ENCODE measurements around the gene GPR137C.

GPR137C gene, protein sequence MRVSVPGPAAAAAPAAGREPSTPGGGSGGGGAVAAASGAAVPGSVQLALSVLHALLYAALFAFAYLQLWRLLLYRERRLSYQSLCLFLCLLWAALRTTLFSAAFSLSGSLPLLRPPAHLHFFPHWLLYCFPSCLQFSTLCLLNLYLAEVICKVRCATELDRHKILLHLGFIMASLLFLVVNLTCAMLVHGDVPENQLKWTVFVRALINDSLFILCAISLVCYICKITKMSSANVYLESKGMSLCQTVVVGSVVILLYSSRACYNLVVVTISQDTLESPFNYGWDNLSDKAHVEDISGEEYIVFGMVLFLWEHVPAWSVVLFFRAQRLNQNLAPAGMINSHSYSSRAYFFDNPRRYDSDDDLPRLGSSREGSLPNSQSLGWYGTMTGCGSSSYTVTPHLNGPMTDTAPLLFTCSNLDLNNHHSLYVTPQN

GRCh38 chr14:52552063-52552988 is at the start of gene GPR137C, which contains the start of gene TXNDC16:
GPR137C (plus strand) TSS chr14:52552836; CDS start chr14:52553148, 312 bp downstream.
TXNDC16 (minus strand) TSS chr14:52552505; CDS start chr14:52543557, 8,948 bp downstream.
- DNase-seq = peak; percentile 100

- no peak for DNase-seq
Observed at GRCh38 chr14:52513249-52513648, 39.4 kb upstream of the GPR137C start.

- DNase-seq = no peak
Observed at GRCh38 chr14:52514046-52514811, 38.4 kb upstream of the GPR137C start.

DNA sequence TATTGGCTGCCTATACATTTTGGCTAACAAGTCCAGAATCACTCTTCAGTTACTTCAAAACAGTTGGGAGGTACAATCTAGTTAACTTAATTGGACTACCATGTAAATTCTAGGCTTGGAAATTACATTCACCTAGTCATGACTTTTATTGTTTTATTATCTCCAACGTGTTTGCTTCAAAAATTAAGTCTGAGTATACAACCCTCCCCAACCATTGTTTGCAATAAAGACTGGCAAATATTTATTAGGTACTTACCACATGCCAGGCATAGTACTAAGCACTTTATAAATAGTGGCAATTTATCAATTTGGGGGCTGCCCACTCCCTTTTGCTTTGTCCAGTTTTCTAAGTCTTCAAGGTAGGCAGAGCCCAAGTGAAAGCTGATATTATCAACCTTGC is 30.6 kb upstream of the GPR137C start:
- DNase-seq = peak; percentile 21

DNA sequence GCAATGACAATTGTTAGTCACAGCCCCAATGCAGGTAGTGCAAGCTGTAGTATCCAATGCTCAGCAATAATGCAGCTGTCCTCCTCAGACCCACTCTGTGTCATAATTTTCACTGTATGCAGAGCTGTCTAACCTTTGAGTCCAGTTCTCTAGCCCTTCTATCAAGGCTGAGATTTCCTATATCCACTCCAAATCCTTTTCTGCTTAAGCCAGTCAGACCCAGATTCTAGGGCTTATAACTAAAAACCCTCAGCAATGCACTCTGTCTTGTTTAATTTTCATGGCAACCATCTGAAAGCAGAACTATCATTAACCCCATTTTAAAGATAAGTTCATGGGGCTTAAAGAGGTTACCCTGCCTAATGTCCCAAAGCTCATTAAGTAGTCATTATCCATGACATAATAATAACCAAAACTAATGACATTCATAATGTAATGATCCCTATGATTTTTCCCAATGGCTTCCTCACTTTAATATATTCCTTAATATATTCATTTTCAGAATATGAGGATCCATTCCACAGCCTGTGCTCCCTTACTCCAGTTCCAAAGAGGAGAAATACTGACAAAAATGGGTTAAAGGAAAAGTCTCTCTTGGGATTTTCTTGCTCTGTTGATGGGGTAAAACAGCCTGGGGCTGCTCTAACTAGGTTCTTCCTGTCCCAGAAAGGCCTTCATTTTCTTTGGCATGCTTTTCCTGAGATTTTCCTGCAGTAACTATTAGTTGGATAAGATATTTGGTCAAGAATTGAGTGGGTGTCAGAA is 29.9 kb upstream of the GPR137C start:
- no peak for DNase-seq

DNA sequence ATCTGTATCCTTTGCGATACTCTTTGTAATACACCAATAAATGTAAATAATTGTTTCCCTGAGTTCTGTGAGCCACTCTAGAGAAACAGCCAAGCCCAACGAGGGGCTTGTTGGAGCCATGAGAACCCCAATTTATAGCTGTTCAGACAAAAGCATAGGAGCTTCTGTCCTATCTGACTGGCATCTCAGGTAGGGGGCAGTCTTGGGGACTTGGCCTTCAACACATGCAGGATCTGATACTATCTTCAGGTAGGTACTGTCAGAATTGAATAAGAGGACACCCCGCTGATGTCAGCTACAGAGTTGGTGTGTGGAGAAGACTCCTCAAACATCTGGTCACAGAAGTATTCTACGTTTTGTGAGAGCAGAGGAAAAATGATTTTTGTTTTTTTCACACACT is 25.6 kb upstream of the GPR137C start:
- no peak for DNase-seq

DNA sequence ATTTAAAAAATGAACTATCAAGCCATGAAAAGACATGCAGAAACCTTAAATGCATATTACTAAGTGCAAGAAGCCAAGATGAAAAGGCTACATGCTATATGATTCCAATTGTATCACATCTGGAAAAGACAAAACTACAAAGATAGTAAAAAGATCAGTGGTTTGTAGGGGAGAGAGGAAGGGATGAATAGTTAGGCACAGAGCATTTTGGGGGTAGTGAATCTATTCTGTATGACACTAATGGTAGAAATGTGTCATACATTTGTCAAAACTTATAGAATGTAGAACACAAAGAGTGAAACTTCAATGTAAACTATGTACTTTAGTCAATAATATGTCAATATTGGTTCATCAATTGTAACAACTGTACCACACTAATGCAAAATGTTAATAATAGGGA is 21.2 kb upstream of the GPR137C start:
- DNase-seq = no peak

GRCh38 chr14:52536269-52536668 is 16.4 kb upstream of the GPR137C start:
- no peak for DNase-seq

GRCh38 chr14:52538623-52539022 is 14.0 kb upstream of the GPR137C start:
- no peak for DNase-seq

DNA sequence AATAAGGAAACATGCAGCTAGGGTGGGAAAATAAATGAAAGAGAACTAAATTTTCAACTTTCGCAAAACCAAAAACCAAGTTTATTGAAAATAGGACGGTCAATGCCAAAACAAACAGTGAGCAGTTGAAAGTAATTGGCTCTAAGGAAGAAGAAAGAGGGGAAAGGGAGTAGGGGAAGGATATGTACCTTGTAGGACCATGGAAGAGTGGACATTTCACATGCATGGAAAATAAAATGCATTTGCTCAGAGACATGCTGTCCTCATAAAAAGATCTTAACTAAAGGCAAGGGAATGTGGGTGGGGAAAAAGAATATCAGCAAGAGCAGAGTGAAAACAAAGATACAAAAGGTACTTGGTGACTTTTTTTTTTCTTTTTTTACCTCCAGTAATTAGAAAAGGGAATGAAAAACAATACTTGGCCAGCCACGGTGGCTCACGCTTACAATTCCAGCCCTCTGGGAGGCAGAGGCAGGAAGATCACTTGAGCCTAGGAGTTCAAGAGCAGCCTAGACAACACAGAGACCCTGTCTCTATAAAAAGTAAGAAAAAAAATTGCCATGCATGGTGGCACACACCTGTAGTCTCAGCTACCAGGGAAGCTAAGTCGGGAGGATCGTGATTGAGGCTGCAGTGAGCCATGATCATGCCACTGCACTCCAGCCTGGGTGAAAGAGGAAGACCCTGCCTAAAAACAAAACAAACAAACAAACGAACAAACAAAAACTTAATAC is 6.9 kb upstream of the GPR137C start:
- DNase-seq = no peak

DNA sequence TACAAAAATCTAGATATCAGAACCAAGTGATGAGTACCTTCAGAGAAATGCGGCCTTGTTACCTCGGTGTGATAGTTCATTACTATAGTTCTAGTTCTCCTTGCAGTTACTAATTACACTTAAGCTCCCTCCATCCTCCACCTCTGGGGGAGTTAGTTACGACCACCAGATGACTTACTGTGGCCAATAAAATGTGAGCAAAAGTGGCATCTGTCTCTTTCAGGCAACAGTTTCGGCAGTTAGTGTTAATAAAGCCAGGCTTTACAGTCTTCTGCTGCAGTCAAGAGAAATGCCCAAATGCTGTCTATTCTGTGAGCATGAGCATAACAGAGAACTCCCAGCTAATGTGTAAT is 6.3 kb upstream of the GPR137C start:
- no peak for DNase-seq

- DNase-seq = no peak
Observed at GRCh38 chr14:52547027-52547426, 5.6 kb upstream of the GPR137C start.

GRCh38 chr14:52547526-52547925 is 5.1 kb upstream of the GPR137C start:
- DNase-seq = peak; percentile 23

DNA sequence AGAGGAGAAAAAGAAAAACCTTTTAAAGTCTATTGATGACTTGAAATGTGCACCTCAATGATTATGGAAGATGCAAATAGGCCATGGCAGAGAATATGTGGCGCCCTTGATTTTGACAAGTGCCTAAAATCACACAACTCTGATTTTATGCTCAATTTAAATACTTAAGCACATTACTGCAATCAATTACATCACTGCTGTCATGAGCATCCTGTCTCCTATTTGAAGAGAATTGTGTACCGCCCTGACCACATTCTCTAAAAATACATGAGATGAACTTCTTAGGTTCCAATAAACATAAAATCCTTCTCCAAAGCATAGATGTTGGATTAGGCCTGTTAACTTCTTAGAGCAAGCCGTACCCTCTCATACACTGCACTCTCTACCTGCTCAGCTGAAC is 2.0 kb upstream of the GPR137C start:
- no peak for DNase-seq

GRCh38 chr14:52551205-52551604 is 1.4 kb upstream of the GPR137C start:
- peak; percentile 55 for DNase-seq

DNA sequence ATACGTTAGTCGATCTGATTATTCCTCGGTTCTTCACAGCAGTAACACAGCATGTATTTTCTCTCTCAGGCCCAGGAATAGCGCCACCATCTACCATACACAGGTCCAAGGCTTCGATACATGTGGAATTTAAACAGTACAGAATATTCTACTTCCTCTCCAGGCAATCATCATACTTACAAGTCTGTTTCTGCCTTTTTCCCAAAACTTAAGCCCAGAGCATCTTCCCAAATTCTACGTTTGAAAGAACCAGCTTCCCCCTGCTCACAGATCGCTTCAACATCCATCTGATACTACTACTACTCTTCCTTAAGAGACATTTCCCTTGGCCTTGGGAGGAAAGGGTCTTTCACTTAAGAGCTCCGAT is 957 bp upstream of the GPR137C start:
- DNase-seq = peak; percentile 78

DNA sequence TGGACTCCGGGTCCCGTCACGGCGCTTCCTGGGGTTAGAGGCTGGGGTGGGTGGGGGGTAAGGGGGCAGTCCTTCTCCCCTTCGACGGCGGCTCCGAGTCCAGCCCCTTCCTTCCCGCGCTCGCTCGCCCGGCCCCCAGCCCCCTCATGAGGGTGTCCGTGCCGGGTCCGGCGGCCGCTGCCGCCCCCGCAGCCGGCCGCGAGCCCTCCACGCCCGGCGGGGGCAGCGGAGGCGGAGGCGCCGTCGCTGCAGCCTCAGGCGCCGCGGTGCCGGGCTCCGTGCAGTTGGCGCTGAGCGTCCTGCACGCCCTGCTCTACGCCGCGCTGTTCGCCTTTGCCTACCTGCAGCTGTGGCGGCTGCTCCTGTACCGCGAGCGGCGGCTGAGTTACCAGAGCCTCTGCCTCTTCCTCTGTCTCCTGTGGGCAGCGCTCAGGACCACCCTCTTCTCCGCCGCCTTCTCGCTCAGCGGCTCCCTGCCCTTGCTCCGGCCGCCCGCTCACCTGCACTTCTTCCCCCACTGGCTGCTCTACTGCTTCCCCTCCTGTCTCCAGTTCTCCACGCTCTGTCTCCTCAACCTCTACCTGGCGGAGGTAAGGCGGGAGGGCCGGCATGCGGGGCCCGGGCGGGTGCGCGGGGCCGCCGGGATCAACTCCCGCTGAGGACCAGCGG is 500 bp downstream of the GPR137C start:
- peak; percentile 89 for DNase-seq

DNA sequence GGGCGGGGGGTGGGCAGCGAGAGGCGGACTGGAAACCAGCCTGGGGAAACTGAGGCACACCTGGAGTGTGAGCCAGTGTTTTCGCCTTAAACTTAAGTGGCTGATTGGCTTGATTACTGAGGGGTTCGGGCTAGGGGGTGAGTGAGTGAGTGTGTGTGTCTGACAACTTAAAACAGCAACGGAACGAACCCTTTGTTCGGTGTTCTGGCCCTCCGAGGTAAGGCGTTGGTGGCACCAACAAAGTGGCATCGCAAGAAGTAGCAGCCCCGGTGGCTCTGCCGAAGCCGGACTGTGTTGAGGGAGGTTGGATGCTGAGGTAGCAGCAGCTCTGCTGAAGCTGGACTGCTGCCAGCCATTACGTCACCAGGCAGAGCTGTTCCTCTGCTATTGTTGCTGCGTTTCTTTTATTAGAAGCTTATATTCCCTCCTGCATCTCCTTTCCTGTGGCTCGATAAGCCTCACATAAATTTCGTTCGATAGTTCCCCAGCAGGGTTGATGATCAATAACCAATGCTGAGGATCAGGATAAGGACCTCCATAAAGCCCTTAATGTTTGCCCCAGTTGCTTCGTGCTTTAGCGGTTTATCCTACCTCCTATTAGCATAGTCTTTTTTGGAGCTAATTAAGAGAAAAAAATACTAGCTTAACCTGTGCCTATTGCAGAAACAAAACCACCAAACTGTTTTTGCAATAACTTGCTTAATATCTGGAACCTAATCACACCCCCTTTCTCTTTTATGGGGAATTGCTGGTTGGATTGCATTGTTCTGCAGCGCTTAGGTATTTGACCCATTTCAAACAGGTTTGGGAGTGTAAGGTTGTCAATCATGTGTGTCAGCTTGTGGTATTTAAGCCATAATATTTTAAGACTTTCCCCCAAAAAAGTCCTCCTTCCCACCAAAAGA is 1.3 kb downstream of the GPR137C start:
- peak; percentile 95 for DNase-seq

GRCh38 chr14:52558688-52559087 is 6.1 kb downstream of the GPR137C start:
- no peak for DNase-seq

DNA sequence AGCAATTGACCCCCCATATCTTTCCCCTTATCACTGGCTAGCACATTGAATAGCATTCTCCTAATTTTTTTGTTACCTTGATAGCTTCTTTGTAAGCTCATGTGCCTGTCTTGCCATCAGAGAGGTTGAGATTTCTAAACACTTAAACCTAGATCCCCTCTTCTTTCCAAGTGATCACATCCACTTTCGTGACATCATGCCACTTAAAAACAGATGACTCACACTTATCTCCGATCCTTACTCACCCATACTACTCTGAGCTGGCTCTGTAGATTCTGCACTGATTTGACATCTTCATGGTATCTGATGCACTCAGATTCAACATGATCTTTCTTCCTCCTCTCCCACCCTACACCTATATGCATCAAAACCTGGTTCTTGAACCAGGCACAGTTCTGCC is 10.5 kb downstream of the GPR137C start:
- DNase-seq = no peak
